ENCODE results near the gene TLR2.

GRCh38 chr4:153663667-153664066, 20.4 kb upstream of the TLR2 start:
- TF ChIP-seq CTCF (IDR thresholded peaks at IDR 0.05) = no peak
- TF ChIP-seq EZH2 (IDR thresholded peaks at IDR 0.05) = no peak
- TF ChIP-seq EZH2phosphoT487 (IDR thresholded peaks at IDR 0.05) = no peak
